Parathyroid adenoma (tissue), 2 donors: ENCODE results near the gene NPAP1.
"Not testable (repeated sequence)": the region's sequence is repeated elsewhere in the genome, so short reads cannot be mapped to it uniquely, and the experiment has no call there.

Source experiments
- H2AFZ ChIP-seq: fragments of 300-600 bp; sonication (generic); one replicate; pipeline ENCODE4 v1.7.0; 2017; ENCODE audit warnings: antibody characterized with exemption, mild to moderate bottlenecking
- H3K27ac ChIP-seq: fragments of 300-600 bp; sonication (generic); one replicate; pipeline ENCODE4 v1.7.0; 2017
- H3K27me3 ChIP-seq: fragments of 300-600 bp; sonication (generic); one replicate; pipeline ENCODE4 v1.7.0; 2017; ENCODE audit warnings: low read length; ENCODE audit not compliant: control insufficient read depth, insufficient read depth
- H3K36me3 ChIP-seq: fragments of 300-600 bp; sonication (generic); one replicate; pipeline ENCODE4 v1.7.0; 2017; ENCODE audit warnings: low read length; ENCODE audit not compliant: control insufficient read depth, insufficient read depth
- H3K4me1 ChIP-seq: fragments of 300-600 bp; sonication (generic); one replicate; pipeline ENCODE4 v1.7.0; 2017; ENCODE audit warnings: control low read depth
- H3K4me2 ChIP-seq: fragments of 300-600 bp; sonication (generic); one replicate; pipeline ENCODE4 v1.7.0; 2017; ENCODE audit warnings: low read length
- H3K4me3 ChIP-seq: fragments of 300-600 bp; sonication (generic); one replicate; pipeline ENCODE4 v1.7.0; 2017; ENCODE audit warnings: low read depth, low read length
- H3K79me2 ChIP-seq: fragments of 300-600 bp; sonication (generic); one replicate; pipeline ENCODE4 v1.7.0; 2017; ENCODE audit warnings: control low read depth
- H3K9ac ChIP-seq: fragments of 300-600 bp; sonication (generic); one replicate; pipeline ENCODE4 v1.7.0; 2017; ENCODE audit warnings: mild to moderate bottlenecking
- H3K9me3 ChIP-seq: fragments of 300-600 bp; sonication (generic); one replicate; pipeline ENCODE4 v1.7.0; 2017; ENCODE audit warnings: low read length; ENCODE audit not compliant: control insufficient read depth
- TF ChIP-seq, protein P1 (sequence below): fragments of 300-600 bp; sonication (generic); IDR thresholded peaks from one replicate; pipeline ENCODE4 v1.7.0; 2017; ENCODE audit warnings: antibody characterized with exemption, mild to moderate bottlenecking
- donor health status: primary hyperparathyroidism.

NPAP1 gene

DNA sequence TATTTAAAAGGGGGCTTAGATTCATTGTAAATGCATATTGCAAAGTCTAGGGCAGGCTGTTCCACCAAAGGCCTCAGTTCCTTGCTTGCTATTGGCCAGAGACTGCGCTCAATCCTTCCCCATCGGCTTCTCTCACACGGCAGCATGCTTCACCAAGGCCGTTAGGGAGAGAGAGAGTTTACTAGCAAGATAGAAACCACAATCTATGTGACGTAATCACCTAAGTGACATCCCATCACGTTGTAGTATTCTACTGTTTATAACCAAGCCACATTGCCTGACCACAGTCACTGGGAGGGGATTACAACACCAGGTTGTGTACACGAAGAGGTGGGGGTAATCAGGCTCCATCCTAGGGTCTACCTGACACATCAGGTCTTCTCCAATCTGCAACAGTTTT, 16.0 kb upstream of the NPAP1 start:
- Histone ChIP-seq H3K9me3 (no peaks in the 10 kb centered on the region), H3K9ac (no peak overlapping the region), H3K79me2 (no peaks in the 10 kb centered on the region), H3K4me2 (no peak overlapping the region), H3K27ac (no peak overlapping the region), H3K4me1 (no peaks in the 10 kb centered on the region), H3K4me3 (no peak overlapping the region), H3K27me3 (no peaks in the 10 kb centered on the region), H3K36me3 (no peaks in the 10 kb centered on the region), H2AFZ (no peak overlapping the region)
- TF ChIP-seq, protein P1, sequence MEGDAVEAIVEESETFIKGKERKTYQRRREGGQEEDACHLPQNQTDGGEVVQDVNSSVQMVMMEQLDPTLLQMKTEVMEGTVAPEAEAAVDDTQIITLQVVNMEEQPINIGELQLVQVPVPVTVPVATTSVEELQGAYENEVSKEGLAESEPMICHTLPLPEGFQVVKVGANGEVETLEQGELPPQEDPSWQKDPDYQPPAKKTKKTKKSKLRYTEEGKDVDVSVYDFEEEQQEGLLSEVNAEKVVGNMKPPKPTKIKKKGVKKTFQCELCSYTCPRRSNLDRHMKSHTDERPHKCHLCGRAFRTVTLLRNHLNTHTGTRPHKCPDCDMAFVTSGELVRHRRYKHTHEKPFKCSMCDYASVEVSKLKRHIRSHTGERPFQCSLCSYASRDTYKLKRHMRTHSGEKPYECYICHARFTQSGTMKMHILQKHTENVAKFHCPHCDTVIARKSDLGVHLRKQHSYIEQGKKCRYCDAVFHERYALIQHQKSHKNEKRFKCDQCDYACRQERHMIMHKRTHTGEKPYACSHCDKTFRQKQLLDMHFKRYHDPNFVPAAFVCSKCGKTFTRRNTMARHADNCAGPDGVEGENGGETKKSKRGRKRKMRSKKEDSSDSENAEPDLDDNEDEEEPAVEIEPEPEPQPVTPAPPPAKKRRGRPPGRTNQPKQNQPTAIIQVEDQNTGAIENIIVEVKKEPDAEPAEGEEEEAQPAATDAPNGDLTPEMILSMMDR, result no peak

DNA sequence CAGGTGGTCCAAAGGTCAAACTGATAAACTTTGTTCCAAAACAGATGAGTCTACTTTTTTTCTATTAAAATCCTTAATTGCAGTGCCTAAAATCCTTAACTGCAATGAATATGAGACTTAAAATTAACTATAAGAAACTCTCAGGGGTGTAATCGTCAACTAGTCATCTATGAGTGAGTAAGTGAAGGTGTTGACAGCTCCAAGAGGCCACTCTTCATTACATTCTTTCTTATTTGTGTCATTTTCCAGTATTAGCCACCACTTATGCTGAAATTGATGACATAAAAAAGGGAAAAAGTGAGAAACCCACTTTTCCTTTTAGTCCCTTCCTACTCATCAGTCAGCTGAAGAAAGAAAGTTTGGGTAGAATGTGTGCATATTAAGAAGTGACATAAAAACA, 12.6 kb upstream of the NPAP1 start:
- TF ChIP-seq, protein P1, result no peak
- H3K4me1 ChIP-seq, result no peaks in the 10 kb centered on the region
- no peak overlapping the region for H2AFZ ChIP-seq
- H3K9ac ChIP-seq, result no peak overlapping the region
- no peak overlapping the region for H3K27ac ChIP-seq
- H3K27me3 ChIP-seq, result no peaks in the 10 kb centered on the region
- no peaks in the 10 kb centered on the region for H3K79me2 ChIP-seq
- no peaks in the 10 kb centered on the region for H3K9me3 ChIP-seq
- H3K4me2 ChIP-seq, result no peak overlapping the region
- H3K4me3 ChIP-seq, result no peak overlapping the region
- no peaks in the 10 kb centered on the region for H3K36me3 ChIP-seq

DNA sequence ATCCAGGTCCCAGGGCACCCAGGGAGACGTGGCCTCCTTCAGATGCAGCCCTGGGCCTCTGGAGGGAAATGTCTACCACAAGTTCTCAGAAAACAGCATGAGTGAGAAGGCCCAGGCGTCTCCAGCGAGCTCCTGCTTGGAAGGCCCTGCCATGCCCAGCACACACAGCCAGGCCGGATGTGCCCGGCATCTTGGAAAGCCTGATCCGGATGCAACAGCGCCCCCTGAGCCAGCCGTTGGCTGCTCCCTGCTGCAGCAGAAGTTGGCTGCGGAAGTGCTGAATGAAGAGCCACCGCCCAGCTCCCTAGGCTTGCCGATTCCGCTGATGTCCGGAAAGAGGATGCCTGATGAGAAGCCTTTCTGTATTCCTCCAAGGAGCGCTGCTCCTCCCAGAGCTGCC, 856 bp downstream of the NPAP1 start:
- no peak overlapping the region for H3K4me2 ChIP-seq
- H3K4me1 ChIP-seq, result no peaks in the 10 kb centered on the region

DNA sequence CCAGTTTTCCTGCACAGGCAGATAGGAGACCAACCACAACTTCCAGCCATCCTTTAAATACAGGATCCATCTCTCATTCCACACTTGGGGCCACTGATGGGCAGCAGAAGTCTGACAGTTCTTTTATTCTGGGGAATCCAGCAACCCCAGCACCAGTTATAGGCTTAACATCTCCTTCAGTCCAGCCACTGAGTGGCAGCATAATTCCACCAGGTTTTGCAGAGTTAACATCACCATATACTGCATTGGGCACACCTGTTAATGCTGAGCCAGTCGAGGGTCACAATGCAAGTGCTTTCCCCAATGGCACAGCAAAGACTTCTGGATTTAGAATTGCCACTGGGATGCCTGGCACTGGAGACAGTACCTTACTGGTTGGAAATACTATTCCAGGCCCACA, 2.9 kb downstream of the NPAP1 start:
- no peaks in the 10 kb centered on the region for H3K27me3 ChIP-seq
- H3K4me3 ChIP-seq, result no peak overlapping the region
- H3K36me3 ChIP-seq, result no peaks in the 10 kb centered on the region
- no peaks in the 10 kb centered on the region for H3K9me3 ChIP-seq
- TF ChIP-seq, protein P1, result no peak
- no peak overlapping the region for H3K27ac ChIP-seq
- H3K9ac ChIP-seq, result no peak overlapping the region
- no peaks in the 10 kb centered on the region for H3K79me2 ChIP-seq
- H2AFZ ChIP-seq, result no peak overlapping the region
- H3K4me1 ChIP-seq, result no peaks in the 10 kb centered on the region
- H3K4me2 ChIP-seq, result no peak overlapping the region

More for the DNA sequence above, 856 bp downstream of the NPAP1 start:
- Histone ChIP-seq H3K4me3 (no peak overlapping the region), H3K79me2 (no peaks in the 10 kb centered on the region), H3K9ac (no peak overlapping the region), H3K27me3 (no peaks in the 10 kb centered on the region), H3K36me3 (no peaks in the 10 kb centered on the region), H2AFZ (no peak overlapping the region), H3K9me3 (no peaks in the 10 kb centered on the region), H3K27ac (no peak overlapping the region)
- TF ChIP-seq, protein P1, result no peak

DNA sequence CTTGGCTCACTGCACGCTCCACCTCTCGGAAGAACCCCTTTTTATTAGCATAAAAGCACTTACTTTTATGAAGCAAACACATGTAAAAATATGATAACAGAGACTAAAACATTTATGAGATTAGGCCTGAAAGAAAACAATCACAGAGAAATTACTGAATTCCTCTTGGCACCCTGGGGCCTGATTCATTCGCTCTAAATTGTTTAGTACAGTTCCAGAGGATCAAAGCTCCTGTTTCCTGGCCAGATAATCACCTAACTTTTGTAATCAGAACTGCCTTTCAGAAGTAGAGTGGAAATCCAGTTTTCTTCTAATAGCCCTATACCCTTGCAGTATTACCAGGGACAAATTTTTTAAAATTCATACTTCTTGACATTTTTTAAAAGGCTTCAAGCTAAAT, 6.4 kb downstream of the NPAP1 start:
- TF ChIP-seq, protein P1, result no peak
- Histone ChIP-seq H3K4me3 (no peak overlapping the region), H3K9me3 (no peaks in the 10 kb centered on the region), H3K4me1 (no peaks in the 10 kb centered on the region), H3K4me2 (no peak overlapping the region), H2AFZ (no peak overlapping the region), H3K9ac (no peak overlapping the region), H3K36me3 (no peaks in the 10 kb centered on the region), H3K27me3 (no peaks in the 10 kb centered on the region), H3K79me2 (no peaks in the 10 kb centered on the region), H3K27ac (no peak overlapping the region)

DNA sequence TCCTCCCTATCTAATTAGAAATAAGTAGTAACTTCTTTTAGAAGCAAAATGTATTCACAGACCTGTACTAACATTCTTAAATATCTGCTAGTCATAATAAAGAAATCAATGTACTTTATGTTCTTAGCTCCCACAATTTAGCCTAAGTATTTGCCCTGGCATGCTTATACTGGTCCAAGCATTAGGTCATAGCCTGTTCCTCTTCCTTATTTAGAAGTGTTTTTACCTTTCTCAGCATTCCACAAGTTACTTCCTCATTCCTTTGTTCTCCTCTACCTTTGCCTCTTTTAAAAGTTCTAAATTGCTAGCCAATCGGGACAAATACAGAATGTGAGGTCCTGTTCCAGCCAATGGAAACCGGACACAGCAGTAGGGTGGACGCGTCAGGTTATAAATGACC, 7.3 kb downstream of the NPAP1 start:
- not testable (repeated sequence) for H3K4me1 ChIP-seq, H3K4me2 ChIP-seq, H3K4me3 ChIP-seq, H2AFZ ChIP-seq, H3K9me3 ChIP-seq, H3K27me3 ChIP-seq, H3K36me3 ChIP-seq, H3K79me2 ChIP-seq, H3K9ac ChIP-seq, H3K27ac ChIP-seq
